Body of pancreas (tissue), 4 donors: ENCODE measurements around the gene GRIA1.

ENCODE experiments used
- CTCF ChIP-seq, 7 experiments: fragments of 450-650 bp in 4 of 7; fragments of 200-600 bp in 3 of 7; sonication (generic) in 3 of 7; IDR thresholded peaks; one replicate each; pipeline ENCODE4 v1.5.1; 2016 to 2019; ENCODE audit warnings: antibody characterized with exemption in 7 of 7
- POLR2A ChIP-seq, 3 donors: fragments of 450-650 bp; IDR thresholded peaks; one replicate each; pipeline ENCODE4 v1.6.1; 2016; ENCODE audit warnings: antibody characterized with exemption in 3 of 3, mild to moderate bottlenecking in 2 of 3

- TF ChIP-seq CTCF (IDR thresholded peaks at IDR 0.05): no peak
- no peak for TF ChIP-seq POLR2A (IDR thresholded peaks at IDR 0.05)
Observed at GRCh38 chr5:153542536-153542935, 52.1 kb downstream of the GRIA1 start.
